Measurements from ENCODE around the gene RABGGTA.

The RABGGTA gene

GRCh38 chr14:24251880-24252288 is 19.5 kb downstream of the RABGGTA start:
- H2AFZ ChIP-seq (ENCODE audit: low read depth, low read length): no peak overlapping the region
- H3K27me3 ChIP-seq (ENCODE audit: low read depth, low read length): no peaks in the 10 kb centered on the region
- no peaks in the 10 kb centered on the region for H4K20me1 ChIP-seq (ENCODE audit: insufficient read depth, low read length)
- no peaks in the 10 kb centered on the region for H3K36me3 ChIP-seq (replicated peaks; ENCODE audit: low read depth, low read length)
- no peaks in the 10 kb centered on the region for H3K9me3 ChIP-seq (ENCODE audit: insufficient read depth, low read length)
- H3K27ac ChIP-seq (ENCODE audit: low read length): no peak overlapping the region
- H3K9ac ChIP-seq (ENCODE audit: low read length): no peak overlapping the region
- H3K79me2 ChIP-seq (ENCODE audit: low read length): no peaks in the 10 kb centered on the region
- TF ChIP-seq EZH2phosphoT487 (IDR thresholded peaks at IDR 0.05; ENCODE audit: low read depth): no peak
- TF ChIP-seq CTCF (IDR thresholded peaks at IDR 0.05; ENCODE audit: low read depth, low read length): no peak
- H3K4me2 ChIP-seq (ENCODE audit: low read length): no peak overlapping the region
- peaks cover 23% of the 10 kb centered on the region for H3K4me1 ChIP-seq (ENCODE audit: low read length)
- H3K4me3 ChIP-seq (ENCODE audit: low read length): no peak overlapping the region

GRCh38 chr14:24250354-24250753 is 21.0 kb downstream of the RABGGTA start:
- H3K27me3 ChIP-seq (ENCODE audit: low read depth, low read length): no peaks in the 10 kb centered on the region
- H3K36me3 ChIP-seq (replicated peaks; ENCODE audit: low read depth, low read length): no peaks in the 10 kb centered on the region
- peaks cover 30% of the 10 kb centered on the region for H3K4me1 ChIP-seq (ENCODE audit: low read length)
- H3K9ac ChIP-seq (ENCODE audit: low read length): no peak overlapping the region
- no peaks in the 10 kb centered on the region for H3K9me3 ChIP-seq (ENCODE audit: insufficient read depth, low read length)
- no peak overlapping the region for H3K4me3 ChIP-seq (ENCODE audit: low read length)
- TF ChIP-seq CTCF (IDR thresholded peaks at IDR 0.05; ENCODE audit: low read depth, low read length): no peak
- no peaks in the 10 kb centered on the region for H3K79me2 ChIP-seq (ENCODE audit: low read length)
- H4K20me1 ChIP-seq (ENCODE audit: insufficient read depth, low read length): no peaks in the 10 kb centered on the region
- no peak overlapping the region for H2AFZ ChIP-seq (ENCODE audit: low read depth, low read length)
- no peak overlapping the region for H3K4me2 ChIP-seq (ENCODE audit: low read length)
- no peak overlapping the region for H3K27ac ChIP-seq (ENCODE audit: low read length)

GRCh38 chr14:24249230-24250021 is 22.0 kb downstream of the RABGGTA start:
- Histone ChIP-seq H3K4me2 (ENCODE audit: low read length) (no peak overlapping the region), H3K9ac (ENCODE audit: low read length) (no peak overlapping the region), H2AFZ (ENCODE audit: low read depth, low read length) (no peak overlapping the region)

GRCh38 chr14:24247422-24247821 is 24.0 kb downstream of the RABGGTA start:
- H3K36me3 ChIP-seq (replicated peaks; ENCODE audit: low read depth, low read length): no peaks in the 10 kb centered on the region
- no peak overlapping the region for H3K27ac ChIP-seq (ENCODE audit: low read length)
- no peak overlapping the region for H3K9ac ChIP-seq (ENCODE audit: low read length)
- no peak overlapping the region for H3K4me3 ChIP-seq (ENCODE audit: low read length)
- H3K4me2 ChIP-seq (ENCODE audit: low read length): 0 out of 2 replicates have a peak overlapping the region, but pooled peaks have one; percentile 5
- H3K79me2 ChIP-seq (ENCODE audit: low read length): no peaks in the 10 kb centered on the region
- no peaks in the 10 kb centered on the region for H3K9me3 ChIP-seq (ENCODE audit: insufficient read depth, low read length)
- no peaks in the 10 kb centered on the region for H4K20me1 ChIP-seq (ENCODE audit: insufficient read depth, low read length)
- peaks cover 36% of the 10 kb centered on the region for H3K4me1 ChIP-seq (ENCODE audit: low read length)
- TF ChIP-seq CTCF (IDR thresholded peaks at IDR 0.05; ENCODE audit: low read depth, low read length) (no peak), EZH2phosphoT487 (IDR thresholded peaks at IDR 0.05; ENCODE audit: low read depth) (no peak)
- H3K27me3 ChIP-seq (ENCODE audit: low read depth, low read length): no peaks in the 10 kb centered on the region
- H2AFZ ChIP-seq (ENCODE audit: low read depth, low read length): no peak overlapping the region

More at GRCh38 chr14:24249230-24250021, 22.0 kb downstream of the RABGGTA start:
- peaks cover 30% of the 10 kb centered on the region for H3K4me1 ChIP-seq (ENCODE audit: low read length)
- no peaks in the 10 kb centered on the region for H3K79me2 ChIP-seq (ENCODE audit: low read length)
- TF ChIP-seq CTCF (IDR thresholded peaks at IDR 0.05; ENCODE audit: low read depth, low read length) (no peak), EZH2phosphoT487 (IDR thresholded peaks at IDR 0.05; ENCODE audit: low read depth) (no peak)
- H3K4me3 ChIP-seq (ENCODE audit: low read length): no peak overlapping the region
- no peak overlapping the region for H3K27ac ChIP-seq (ENCODE audit: low read length)
- no peaks in the 10 kb centered on the region for H3K9me3 ChIP-seq (ENCODE audit: insufficient read depth, low read length)
- no peaks in the 10 kb centered on the region for H3K27me3 ChIP-seq (ENCODE audit: low read depth, low read length)
- H3K36me3 ChIP-seq (replicated peaks; ENCODE audit: low read depth, low read length): no peaks in the 10 kb centered on the region
- no peaks in the 10 kb centered on the region for H4K20me1 ChIP-seq (ENCODE audit: insufficient read depth, low read length)
